Immature natural killer cell (primary cell): ENCODE data around the gene TRAF3IP3. TPM values are rescaled to one million over a fixed set of nuclear protein-coding genes. Genes with fewer than 3 reads are reported as not detected.
A peak's percentile ranks its signal among the peaks of the same experiment; 100 is the strongest.

Experiments used
- DNase-seq, 3 donors: peaks; one replicate each; pipeline ENCODE4 v3.0.0; 2022; ENCODE audit warnings: mixed read lengths in 1 of 3
- H3K27ac Mint-ChIP-seq, 6 donors: one replicate each; pipeline ENCODE4 v1.8.0; 2020; ENCODE audit warnings: mixed read lengths in 6 of 6, mild to moderate bottlenecking in 5 of 6, inconsistent platforms in 4 of 6, moderate library complexity in 3 of 6
- H3K27me3 Mint-ChIP-seq, 3 donors: one replicate each; pipeline ENCODE4 v1.8.0; 2020 to 2021; ENCODE audit warnings: low read depth in 3 of 3, mild to moderate bottlenecking in 3 of 3, mixed read lengths in 3 of 3, moderate library complexity in 3 of 3, inconsistent platforms in 1 of 3
- H3K36me3 Mint-ChIP-seq, 3 donors: one replicate each; pipeline ENCODE4 v1.8.0; 2020; ENCODE audit warnings: mixed read lengths in 3 of 3, inconsistent platforms in 2 of 3, mild to moderate bottlenecking in 2 of 3
- H3K4me1 Mint-ChIP-seq, 2 donors: one replicate each; pipeline ENCODE4 v1.8.0; 2020; ENCODE audit warnings: inconsistent platforms in 2 of 2, mild to moderate bottlenecking in 2 of 2, mixed read lengths in 2 of 2, moderate library complexity in 1 of 2
- H3K4me3 Mint-ChIP-seq, 5 donors: one replicate each; pipeline ENCODE4 v1.8.0; 2020; ENCODE audit warnings: mild to moderate bottlenecking in 5 of 5, mixed read lengths in 5 of 5, inconsistent platforms in 3 of 5, moderate library complexity in 3 of 5
- H3K9me3 Mint-ChIP-seq, 6 donors: one replicate each; pipeline ENCODE4 v1.8.0; 2020; ENCODE audit warnings: mild to moderate bottlenecking in 6 of 6, mixed read lengths in 6 of 6, inconsistent platforms in 4 of 6, moderate library complexity in 3 of 6
- polyA plus RNA-seq, 3 donors: library from polyadenylated mRNA; unstranded; fragments of 300-500 nt; fragmentation: Illumina TruSeq; gene quantifications; one replicate each; pipeline ENCODE4 v1.2.3, GENCODE V29; 2021

Gene TRAF3IP3
- polyA plus RNA-seq, 3 donors from 2014 or later = 232 to 341 (median 287) TPM

DNA sequence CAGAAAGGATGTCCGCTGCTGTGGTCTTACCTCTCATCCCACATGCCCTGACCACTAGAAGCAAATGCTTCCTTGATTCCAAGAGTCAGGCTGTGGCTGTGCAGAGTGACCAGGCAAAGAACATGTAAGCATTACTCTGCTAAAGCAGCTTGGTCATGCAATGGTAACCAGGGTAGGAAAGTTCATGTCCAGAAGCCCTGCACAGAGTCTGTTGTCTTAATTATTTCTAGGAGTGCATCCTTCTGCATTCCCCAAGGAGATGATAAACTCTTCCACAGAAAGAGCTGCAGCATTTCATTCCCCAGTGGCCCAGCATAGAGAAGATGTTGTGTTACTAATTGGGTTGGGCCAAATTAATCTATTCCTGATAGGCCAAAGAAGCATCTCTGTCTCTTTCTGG lies 61.8 kb downstream of the TRAF3IP3 start:
- peaks cover 0 to 1% (median 0%) of the 10 kb centered on the region in 6 donors for H3K9me3 Mint-ChIP-seq
- no peak overlapping the region for H3K4me3 Mint-ChIP-seq
- no peaks in the 10 kb centered on the region for H3K4me1 Mint-ChIP-seq

DNA sequence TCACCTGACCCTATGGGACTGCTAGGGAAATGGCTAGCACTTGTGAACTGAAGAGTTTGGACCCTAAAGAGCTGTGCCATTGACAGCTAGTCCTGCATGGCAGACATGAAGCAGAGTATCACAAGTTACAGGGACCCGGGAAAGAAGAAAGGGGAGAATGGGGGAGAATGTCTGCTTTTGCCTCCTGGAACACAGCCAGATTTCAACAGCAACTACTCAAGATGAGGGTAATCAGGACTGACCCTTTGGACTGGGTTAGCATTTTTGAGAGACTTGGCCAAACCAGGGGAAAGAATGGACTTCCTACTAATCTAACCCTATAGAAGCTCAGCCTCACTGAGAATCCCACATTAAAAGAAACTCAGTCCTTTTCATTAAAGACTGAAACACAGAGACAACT lies 63.2 kb downstream of the TRAF3IP3 start:
- H3K27ac Mint-ChIP-seq = no peak overlapping the region

More for the DNA sequence above, 61.8 kb downstream of the TRAF3IP3 start:
- DNase-seq = no peak
- Mint-ChIP-seq H3K27me3 (peaks cover 9 to 10% (median 9%) of the 10 kb centered on the region in 3 donors), H3K36me3 (no peaks in the 10 kb centered on the region), H3K27ac (no peak overlapping the region)

GRCh38 chr1:209820986-209821385 lies 65.1 kb downstream of the TRAF3IP3 start:
- peaks cover 7 to 9% of the 10 kb centered on the region in 2 donors for H3K4me1 Mint-ChIP-seq
- no peak for DNase-seq
- H3K4me3 Mint-ChIP-seq = no peak overlapping the region
- no peaks in the 10 kb centered on the region for H3K36me3 Mint-ChIP-seq
- peaks cover 7 to 10% (median 7%) of the 10 kb centered on the region in 3 donors for H3K27me3 Mint-ChIP-seq
- H3K9me3 Mint-ChIP-seq = peaks cover 0 to 1% (median 0%) of the 10 kb centered on the region in 6 donors
- no peak overlapping the region for H3K27ac Mint-ChIP-seq

More for the DNA sequence above, 63.2 kb downstream of the TRAF3IP3 start:
- Mint-ChIP-seq H3K36me3 (no peaks in the 10 kb centered on the region), H3K9me3 (peaks cover 0 to 1% (median 0%) of the 10 kb centered on the region in 6 donors), H3K4me1 (peaks cover 7 to 9% of the 10 kb centered on the region in 2 donors), H3K4me3 (no peak overlapping the region), H3K27me3 (peaks cover 7 to 10% (median 7%) of the 10 kb centered on the region in 3 donors)
- no peak for DNase-seq

DNA sequence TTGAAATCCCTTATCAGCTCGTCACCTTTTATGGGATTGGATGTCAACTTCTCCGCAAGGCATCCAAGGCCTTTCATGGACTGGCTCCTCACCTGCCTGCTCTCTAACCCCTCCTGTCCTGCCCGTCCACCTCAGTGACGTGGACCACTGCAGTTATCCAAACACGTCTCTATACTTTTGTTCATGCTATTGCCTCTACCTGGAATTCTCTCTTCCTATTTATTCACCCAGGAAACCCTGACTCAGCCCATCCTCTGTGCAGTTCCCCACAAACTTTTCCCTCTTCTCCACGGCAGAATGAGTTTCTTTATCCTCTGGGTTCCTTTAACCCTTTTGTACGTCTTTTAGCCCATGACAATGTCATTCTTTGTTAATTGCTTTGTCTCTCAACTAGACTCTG lies 66.9 kb downstream of the TRAF3IP3 start:
- no peak for DNase-seq
- Mint-ChIP-seq H3K36me3 (no peaks in the 10 kb centered on the region), H3K4me1 (peaks cover 17 to 20% of the 10 kb centered on the region in 2 donors), H3K9me3 (peaks cover 0 to 1% (median 0%) of the 10 kb centered on the region in 6 donors), H3K27ac (peak overlapping the region in 2 of 6 donors; percentile 1 to 14), H3K27me3 (peaks cover 10 to 18% (median 13%) of the 10 kb centered on the region in 3 donors), H3K4me3 (no peak overlapping the region)

GRCh38 chr1:209823143-209824041 lies 67.5 kb downstream of the TRAF3IP3 start:
- H3K27ac Mint-ChIP-seq = peak overlapping the region in 2 of 6 donors; percentile 1 to 14
- no peak overlapping the region for H3K4me3 Mint-ChIP-seq
- peaks cover 10 to 19% (median 17%) of the 10 kb centered on the region in 3 donors for H3K27me3 Mint-ChIP-seq
- peaks cover 0 to 1% (median 0%) of the 10 kb centered on the region in 6 donors for H3K9me3 Mint-ChIP-seq
- H3K4me1 Mint-ChIP-seq = peaks cover 24 to 26% of the 10 kb centered on the region in 2 donors
- DNase-seq = peak; percentile 22 to 49 (median 46)
- H3K36me3 Mint-ChIP-seq = no peaks in the 10 kb centered on the region

DNA sequence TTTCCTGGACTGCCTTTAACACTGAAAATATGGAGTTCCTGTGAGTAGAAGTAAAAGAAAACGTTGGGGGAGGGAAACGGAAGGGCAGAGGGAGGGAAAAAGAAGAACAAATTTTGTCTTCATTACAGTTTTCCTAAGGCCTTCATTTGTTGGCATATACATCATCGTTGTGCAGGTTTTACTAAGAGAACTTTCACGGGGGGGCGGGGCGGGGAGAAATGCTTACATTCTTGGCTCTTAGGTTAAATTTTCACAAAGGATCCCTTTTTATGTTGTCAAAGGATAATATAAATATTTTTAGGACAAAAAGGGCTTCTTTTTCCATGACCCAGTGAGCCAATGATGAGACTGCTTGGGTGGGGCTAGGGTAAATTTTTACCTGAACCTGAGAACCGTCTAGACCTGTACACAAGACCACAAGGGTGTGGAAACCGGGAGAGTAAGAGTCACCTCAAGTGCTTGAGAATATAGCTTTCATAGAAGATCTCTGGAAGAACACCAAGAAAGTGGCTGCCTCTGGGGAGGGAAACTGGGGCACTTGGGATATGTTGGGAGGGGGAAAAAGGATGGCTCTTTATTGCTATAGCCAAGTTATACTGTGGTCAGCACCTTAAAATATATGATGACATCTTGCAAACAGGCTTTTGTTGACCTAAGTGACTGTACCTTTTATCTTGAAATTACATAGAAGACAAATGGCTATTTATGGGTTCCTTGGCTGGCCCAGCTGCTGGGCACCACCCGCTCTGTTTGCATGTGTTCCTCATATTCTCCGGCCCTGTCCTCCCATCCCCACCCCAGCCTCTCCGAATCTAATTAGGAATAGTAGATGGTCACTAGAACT lies 70.0 kb downstream of the TRAF3IP3 start:
- peak overlapping the region in 3 of 6 donors; percentile 14 to 59 (median 32) for H3K27ac Mint-ChIP-seq
- peaks cover 0 to 3% (median 0%) of the 10 kb centered on the region in 3 donors for H3K36me3 Mint-ChIP-seq
- H3K4me3 Mint-ChIP-seq = peak overlapping the region in 3 of 5 donors; percentile 22 to 34 (median 33)

DNA sequence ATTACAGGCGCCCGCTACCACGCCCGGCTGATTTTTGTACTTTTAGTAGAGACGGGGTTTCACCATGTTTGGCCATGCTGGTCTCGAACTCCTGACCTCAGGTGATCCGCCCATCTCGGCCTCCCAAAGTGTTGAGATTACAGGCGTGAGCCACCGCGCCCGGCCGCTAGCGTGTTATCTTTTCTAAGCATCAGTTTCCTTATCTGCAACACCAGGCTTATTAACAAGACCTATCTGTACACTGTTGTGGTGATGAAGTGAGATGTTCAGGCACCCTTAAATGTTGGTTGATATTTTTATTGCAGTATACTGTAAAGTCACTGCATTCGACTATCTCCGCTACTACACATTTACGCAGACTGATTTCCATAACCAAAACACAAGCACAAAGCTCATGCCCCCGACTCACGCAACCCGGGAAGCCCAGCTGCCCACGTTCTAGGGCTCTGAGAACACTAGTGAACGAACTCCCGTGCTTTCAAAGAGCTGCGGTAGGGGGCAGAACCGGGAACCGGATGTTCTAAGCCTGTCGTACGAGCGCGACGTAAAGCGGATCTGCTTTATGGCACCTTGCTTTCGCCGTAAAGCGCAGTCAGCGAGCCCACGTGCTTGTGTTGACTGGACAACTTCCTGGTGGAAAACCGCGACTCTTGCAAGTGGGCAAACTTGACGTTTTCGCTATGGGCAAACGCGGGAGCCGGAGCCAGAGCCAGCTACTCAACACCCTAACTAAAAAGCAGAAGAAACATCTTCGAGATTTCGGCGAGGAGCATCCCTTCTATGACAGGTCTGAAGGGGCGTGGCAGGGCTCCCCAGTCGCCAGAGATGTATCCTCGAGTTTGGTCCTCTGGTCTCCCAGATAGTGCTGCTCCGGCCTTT lies 71.8 kb downstream of the TRAF3IP3 start, which contains the start of gene UTP25:
Gene UTP25 (plus strand): TSS at position 589 of the 879 bp plus-strand sequence. CDS start 92 bp downstream, at position 681.
- peaks cover 5 to 16% (median 10%) of the 10 kb centered on the region in 3 donors for H3K36me3 Mint-ChIP-seq
- H3K27me3 Mint-ChIP-seq = peaks cover 3 to 12% (median 10%) of the 10 kb centered on the region in 3 donors

More for the DNA sequence above, 70.0 kb downstream of the TRAF3IP3 start:
- H3K9me3 Mint-ChIP-seq = no peaks in the 10 kb centered on the region
- peaks cover 10 to 19% (median 13%) of the 10 kb centered on the region in 3 donors for H3K27me3 Mint-ChIP-seq
- no peak for DNase-seq
- peaks cover 40 to 43% of the 10 kb centered on the region in 2 donors for H3K4me1 Mint-ChIP-seq

GRCh38 chr1:209829716-209830115 lies 73.9 kb downstream of the TRAF3IP3 start:
- peak overlapping the region in 4 of 6 donors; percentile 12 to 88 (median 35) for H3K27ac Mint-ChIP-seq

More for the DNA sequence above, 71.8 kb downstream of the TRAF3IP3 start, which contains the start of gene UTP25:
- peak within 1 kb of the TSS; percentile 88 to 97 (median 92) for H3K27ac Mint-ChIP-seq
- no peaks in the 10 kb centered on the region for H3K9me3 Mint-ChIP-seq
- H3K4me3 Mint-ChIP-seq = peak within 1 kb of the TSS; percentile 90 to 95 (median 93)
- peaks cover 40 to 46% of the 10 kb centered on the region in 2 donors for H3K4me1 Mint-ChIP-seq
- peak; percentile 94 for DNase-seq

GRCh38 chr1:209830722-209831121 lies 74.9 kb downstream of the TRAF3IP3 start:
- peaks cover 27 to 43% (median 32%) of the 10 kb centered on the region in 3 donors for H3K36me3 Mint-ChIP-seq

More at GRCh38 chr1:209829716-209830115, 73.9 kb downstream of the TRAF3IP3 start:
- Mint-ChIP-seq H3K27me3 (peaks cover 3 to 12% (median 10%) of the 10 kb centered on the region in 3 donors), H3K9me3 (no peaks in the 10 kb centered on the region), H3K36me3 (peaks cover 22 to 36% (median 27%) of the 10 kb centered on the region in 3 donors), H3K4me3 (peak overlapping the region; percentile 69 to 84 (median 78)), H3K4me1 (peaks cover 34 to 38% of the 10 kb centered on the region in 2 donors)
- no peak for DNase-seq

DNA sequence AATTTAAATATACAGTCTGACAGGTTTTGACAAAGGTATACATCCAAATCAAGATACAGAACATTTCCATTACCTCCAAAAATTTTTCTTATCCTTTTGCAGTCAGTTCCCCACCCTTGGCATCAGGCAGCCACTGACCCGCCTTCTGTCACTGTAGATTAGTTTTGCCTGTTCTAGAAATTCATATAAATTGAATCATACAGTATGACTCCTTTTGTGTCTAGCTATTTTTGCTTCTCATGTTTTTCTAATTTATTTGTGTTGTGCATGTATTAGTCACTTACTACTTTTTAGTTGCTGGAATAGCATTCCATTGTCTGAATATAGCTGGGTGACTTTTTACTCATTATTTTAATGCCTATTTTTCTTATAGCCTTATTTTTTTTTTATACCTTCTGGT lies 75.8 kb downstream of the TRAF3IP3 start:
- Mint-ChIP-seq H3K27me3 (peaks cover 3 to 11% (median 10%) of the 10 kb centered on the region in 3 donors), H3K4me1 (peaks cover 34 to 38% of the 10 kb centered on the region in 2 donors), H3K27ac (no peak overlapping the region), H3K9me3 (no peaks in the 10 kb centered on the region), H3K4me3 (no peak overlapping the region), H3K36me3 (peaks cover 32 to 49% (median 36%) of the 10 kb centered on the region in 3 donors)
- DNase-seq = no peak

More at GRCh38 chr1:209830722-209831121, 74.9 kb downstream of the TRAF3IP3 start:
- Mint-ChIP-seq H3K27me3 (peaks cover 3 to 12% (median 10%) of the 10 kb centered on the region in 3 donors), H3K4me3 (no peak overlapping the region), H3K27ac (peak overlapping the region in 2 of 6 donors; percentile 38 to 49), H3K4me1 (peaks cover 34 to 38% of the 10 kb centered on the region in 2 donors), H3K9me3 (no peaks in the 10 kb centered on the region)
- no peak for DNase-seq
